22Rv1 (cell line): Measurements from ENCODE around the gene MED6.

Experiments
- H3K27ac ChIP-seq: fragments of 450-650 bp; 2 replicates; pipeline ENCODE4 v1.5.1; 2017
- CTCF ChIP-seq: fragments of 450-650 bp; IDR thresholded peaks from 2 replicates; pipeline ENCODE4 v1.5.1; 2017; ENCODE audit warnings: mild to moderate bottlenecking
- ZFX ChIP-seq: fragments of 450-650 bp; IDR thresholded peaks from 2 replicates; pipeline ENCODE4 v1.6.1; 2017; ENCODE audit warnings: antibody characterized with exemption, borderline replicate concordance

The MED6 gene

GRCh38 chr14:70641548-70642302 lies 41.3 kb upstream of the MED6 start, which contains the start of gene TTC9:
TTC9 (plus strand) TSS chr14:70641916; CDS start chr14:70642130, 214 bp downstream.
- no peak for TF ChIP-seq ZFX
- no peak for TF ChIP-seq CTCF
- H3K27ac ChIP-seq = 0 out of 2 replicates have a peak within 1 kb of the TSS, but pooled peaks have one; percentile 8

- 0 out of 2 replicates have a peak overlapping the region, but pooled peaks have one; percentile 8 for H3K27ac ChIP-seq
- TF ChIP-seq CTCF (no peak), ZFX (no peak)
Observed at GRCh38 chr14:70640938-70641547, 40.6 kb upstream of the MED6 start.

- TF ChIP-seq ZFX (no peak), CTCF (no peak)
- H3K27ac ChIP-seq = no peak overlapping the region
Observed at GRCh38 chr14:70638416-70638815, 38.0 kb upstream of the MED6 start.

- TF ChIP-seq CTCF = no peak
- TF ChIP-seq ZFX = no peak
- no peak overlapping the region for H3K27ac ChIP-seq
Observed at GRCh38 chr14:70635971-70636595, 35.6 kb upstream of the MED6 start.

GRCh38 chr14:70631948-70632347 lies 31.5 kb upstream of the MED6 start:
- no peak overlapping the region for H3K27ac ChIP-seq
- TF ChIP-seq ZFX (no peak), CTCF (no peak)

- TF ChIP-seq ZFX (no peak), CTCF (no peak)
- H3K27ac ChIP-seq = no peak overlapping the region
Observed at GRCh38 chr14:70624972-70625371, 24.5 kb upstream of the MED6 start.

- H3K27ac ChIP-seq = no peak overlapping the region
- TF ChIP-seq ZFX = no peak
- peak; percentile 67 for TF ChIP-seq CTCF
Observed at GRCh38 chr14:70622111-70622712, 21.8 kb upstream of the MED6 start.
